Measurements from ENCODE around the gene GJB1. TPM values are rescaled to one million over a fixed set of nuclear protein-coding genes. Genes with fewer than 3 reads are reported as not detected.
"Not testable (repeated sequence)": the region's sequence is repeated elsewhere in the genome, so short reads cannot be mapped to it uniquely, and the experiment has no call there.

The GJB1 gene
- total RNA-seq, 1 experiment from 2014 or later: not detected

DNA sequence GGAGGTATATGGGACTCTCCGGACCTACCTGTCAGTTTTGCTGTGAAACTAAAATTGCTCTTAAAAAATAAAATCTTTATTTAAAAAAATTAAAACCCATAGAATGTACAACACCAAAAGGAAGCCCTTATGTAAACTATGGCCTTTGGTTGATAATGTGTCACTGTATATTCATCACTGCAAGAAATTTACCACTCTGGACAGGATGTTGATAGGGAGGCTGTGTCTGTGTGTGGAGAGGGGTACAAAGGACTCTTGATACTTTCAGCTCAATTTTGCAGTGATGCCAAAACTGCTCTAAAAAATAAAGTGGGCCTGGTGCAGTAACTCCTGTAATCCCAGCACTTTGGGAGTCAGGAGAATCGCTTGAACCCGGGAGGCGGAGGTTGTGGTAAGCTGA is 33.8 kb downstream of the GJB1 start:
- no peak for DNase-seq
- WGBS (ENCODE audit: extremely low coverage, insufficient read length, low lambda C conversion rate): no CpG with 5 or more reads among the region's 4 CpGs
- H3K36me3 Mint-ChIP-seq (ENCODE audit: insufficient read depth in 1 of 3, low read depth in 3 of 3): peaks cover 0 to 9% (median 0%) of the 10 kb centered on the region in 3 experiments; a peak in 2 of 7 replicates
- no peak overlapping the region for H2BK5ac ChIP-seq (ENCODE audit: insufficient read length, low read length)
- TF ChIP-seq, protein P1, sequence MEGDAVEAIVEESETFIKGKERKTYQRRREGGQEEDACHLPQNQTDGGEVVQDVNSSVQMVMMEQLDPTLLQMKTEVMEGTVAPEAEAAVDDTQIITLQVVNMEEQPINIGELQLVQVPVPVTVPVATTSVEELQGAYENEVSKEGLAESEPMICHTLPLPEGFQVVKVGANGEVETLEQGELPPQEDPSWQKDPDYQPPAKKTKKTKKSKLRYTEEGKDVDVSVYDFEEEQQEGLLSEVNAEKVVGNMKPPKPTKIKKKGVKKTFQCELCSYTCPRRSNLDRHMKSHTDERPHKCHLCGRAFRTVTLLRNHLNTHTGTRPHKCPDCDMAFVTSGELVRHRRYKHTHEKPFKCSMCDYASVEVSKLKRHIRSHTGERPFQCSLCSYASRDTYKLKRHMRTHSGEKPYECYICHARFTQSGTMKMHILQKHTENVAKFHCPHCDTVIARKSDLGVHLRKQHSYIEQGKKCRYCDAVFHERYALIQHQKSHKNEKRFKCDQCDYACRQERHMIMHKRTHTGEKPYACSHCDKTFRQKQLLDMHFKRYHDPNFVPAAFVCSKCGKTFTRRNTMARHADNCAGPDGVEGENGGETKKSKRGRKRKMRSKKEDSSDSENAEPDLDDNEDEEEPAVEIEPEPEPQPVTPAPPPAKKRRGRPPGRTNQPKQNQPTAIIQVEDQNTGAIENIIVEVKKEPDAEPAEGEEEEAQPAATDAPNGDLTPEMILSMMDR (conservative IDR thresholded peaks at IDR 0.05): no peak
- no peaks in the 10 kb centered on the region for H3K27me3 ChIP-seq (ENCODE audit: insufficient read depth, low read length)
- H3K4me3 Mint-ChIP-seq: no peak overlapping the region
- H4K20me1 ChIP-seq (ENCODE audit: control insufficient read depth, insufficient read depth, insufficient read length): no peaks in the 10 kb centered on the region
- H3K9ac ChIP-seq (ENCODE audit: extremely low read depth, insufficient read length, low read length): no peak overlapping the region
- H2AFZ ChIP-seq (ENCODE audit: low read length): no peak overlapping the region
- H3K23me2 ChIP-seq (ENCODE audit: insufficient read length, low read depth, low read length, poor library complexity, severe bottlenecking): peaks cover 10% of the 10 kb centered on the region
- no peak overlapping the region for H2BK120ac ChIP-seq (ENCODE audit: low read depth, low read length, poor library complexity, severe bottlenecking)
- H3K4me1 ChIP-seq (ENCODE audit: insufficient read depth, low read length): no peaks in the 10 kb centered on the region
- H3K4me1 Mint-ChIP-seq: peaks cover 10 to 20% of the 10 kb centered on the region in 2 experiments
- no peak overlapping the region for H3K4me2 ChIP-seq (ENCODE audit: insufficient read depth, insufficient read length, low read length)
- H3K27ac ChIP-seq (ENCODE audit: insufficient read length, low read depth, low read length): no peak overlapping the region
- H3K56ac ChIP-seq (ENCODE audit: insufficient read length, low read depth, low read length): no peak overlapping the region
- H3K27ac Mint-ChIP-seq: no peak overlapping the region
- H4K8ac ChIP-seq (replicated peaks; ENCODE audit: insufficient read length, low read depth, low read length): no peak overlapping the region
- H3K9me3 Mint-ChIP-seq: peaks cover 45 to 61% of the 10 kb centered on the region in 2 experiments
- no peak overlapping the region for H2BK12ac ChIP-seq (ENCODE audit: insufficient read length, low read depth, low read length)
- H4K91ac ChIP-seq (ENCODE audit: insufficient read length, low read depth, low read length): no peak overlapping the region
- no peaks in the 10 kb centered on the region for H3K9me3 ChIP-seq (ENCODE audit: control insufficient read depth, low read depth, low read length)
- no peak overlapping the region for H3K4ac ChIP-seq (ENCODE audit: low read depth, low read length)
- H3K23ac ChIP-seq (ENCODE audit: insufficient read length, low read depth, low read length): no peak overlapping the region
- H3K14ac ChIP-seq (ENCODE audit: insufficient read depth, low read length): no peak overlapping the region
- H2AK5ac ChIP-seq (ENCODE audit: insufficient read length, low read length): no peak overlapping the region
- H3K27me3 Mint-ChIP-seq (ENCODE audit: low read depth): no peaks in the 10 kb centered on the region
- H3K79me2 ChIP-seq (ENCODE audit: insufficient read depth, low read length): peaks cover 2% of the 10 kb centered on the region; the same call in 1 of the 2 replicates
- no peaks in the 10 kb centered on the region for H3K79me1 ChIP-seq (ENCODE audit: insufficient read depth, low read depth, low read length, poor library complexity, severe bottlenecking)
- no peak overlapping the region for H3K18ac ChIP-seq (ENCODE audit: insufficient read length, low read depth, low read length)
- no peak overlapping the region for H2BK20ac ChIP-seq (ENCODE audit: low read depth, low read length, poor library complexity, severe bottlenecking)
- H3T11ph ChIP-seq (ENCODE audit: low read length): no peak overlapping the region
- no peak overlapping the region for H2BK15ac ChIP-seq (ENCODE audit: low read depth, low read length)
- no peak overlapping the region for H4K5ac ChIP-seq (ENCODE audit: insufficient read length, low read depth, low read length)

DNA sequence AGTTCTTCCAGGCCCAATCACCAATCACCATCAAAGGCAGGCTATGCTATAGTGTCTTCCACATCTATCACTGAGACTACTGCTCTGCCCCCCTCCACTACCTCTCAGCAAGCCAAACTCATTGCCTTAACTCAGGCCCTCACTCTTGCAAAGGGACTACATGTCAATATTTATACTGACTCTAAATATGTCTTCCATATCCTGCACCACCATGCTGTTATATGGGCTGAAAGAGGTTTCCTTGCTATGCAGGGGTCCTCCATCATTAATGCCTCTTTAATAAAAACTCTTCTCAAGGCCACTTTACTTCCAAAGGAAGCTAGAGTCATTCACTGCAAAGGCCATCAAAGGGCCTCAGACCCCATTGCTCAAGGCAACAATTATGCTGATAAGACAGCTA is 45.6 kb downstream of the GJB1 start:
- not testable (repeated sequence) for H3K18ac ChIP-seq (ENCODE audit: insufficient read length, low read depth, low read length); H3K4me1 Mint-ChIP-seq; H4K91ac ChIP-seq (ENCODE audit: insufficient read length, low read depth, low read length); H3K23ac ChIP-seq (ENCODE audit: insufficient read length, low read depth, low read length); H3T11ph ChIP-seq (ENCODE audit: low read length); H2AFZ ChIP-seq (ENCODE audit: low read length); H4K5ac ChIP-seq (ENCODE audit: insufficient read length, low read depth, low read length); H3K14ac ChIP-seq (ENCODE audit: insufficient read depth, low read length); H3K4me1 ChIP-seq (ENCODE audit: insufficient read depth, low read length); H2BK5ac ChIP-seq (ENCODE audit: insufficient read length, low read length); H2BK15ac ChIP-seq (ENCODE audit: low read depth, low read length); H2AK5ac ChIP-seq (ENCODE audit: insufficient read length, low read length); H3K9ac ChIP-seq (ENCODE audit: extremely low read depth, insufficient read length, low read length); H3K79me1 ChIP-seq (ENCODE audit: insufficient read depth, low read depth, low read length, poor library complexity, severe bottlenecking); H3K4me3 Mint-ChIP-seq; H3K9me3 ChIP-seq (ENCODE audit: control insufficient read depth, low read depth, low read length); H3K27me3 Mint-ChIP-seq (ENCODE audit: low read depth); H3K27ac Mint-ChIP-seq; H3K4me2 ChIP-seq (ENCODE audit: insufficient read depth, insufficient read length, low read length); H3K23me2 ChIP-seq (ENCODE audit: insufficient read length, low read depth, low read length, poor library complexity, severe bottlenecking); H2BK12ac ChIP-seq (ENCODE audit: insufficient read length, low read depth, low read length); H3K27me3 ChIP-seq (ENCODE audit: insufficient read depth, low read length); H3K56ac ChIP-seq (ENCODE audit: insufficient read length, low read depth, low read length); H3K27ac ChIP-seq (ENCODE audit: insufficient read length, low read depth, low read length); H4K8ac ChIP-seq (replicated peaks; ENCODE audit: insufficient read length, low read depth, low read length); H2BK120ac ChIP-seq (ENCODE audit: low read depth, low read length, poor library complexity, severe bottlenecking); H3K79me2 ChIP-seq (ENCODE audit: insufficient read depth, low read length); H3K4ac ChIP-seq (ENCODE audit: low read depth, low read length); DNase-seq; H2BK20ac ChIP-seq (ENCODE audit: low read depth, low read length, poor library complexity, severe bottlenecking); H4K20me1 ChIP-seq (ENCODE audit: control insufficient read depth, insufficient read depth, insufficient read length)
- H3K9me3 Mint-ChIP-seq: peaks cover 47 to 51% of the 10 kb centered on the region in 2 experiments
- peaks cover 27 to 28% (median 27%) of the 10 kb centered on the region in 3 experiments for H3K36me3 Mint-ChIP-seq (ENCODE audit: insufficient read depth in 1 of 3, low read depth in 3 of 3)

Data from H9 (cell line).